ENCODE results near the gene CPA4. TPM values are rescaled to one million over a fixed set of nuclear protein-coding genes. Genes with fewer than 3 reads are reported as not detected.
"Not testable (repeated sequence)": the region's sequence is repeated elsewhere in the genome, so short reads cannot be mapped to it uniquely, and the experiment has no call there.

CPA4 gene
- polyA plus RNA-seq (ENCODE audit: insufficient read length): 0.55 TPM
- long read RNA-seq, donor 1: 0 reads
- long read RNA-seq, donor 2: 0 reads
- long read RNA-seq, donor 3: 0 reads
- long read RNA-seq, donor 4: 0 reads
- long read RNA-seq, donor 5: 0 reads
- long read RNA-seq, donor 6: 0 reads
- long read RNA-seq, donor 7: 0 reads
- long read RNA-seq, donor 8: 0 reads

- DNase-seq: no peak
Measured at GRCh38 chr7:130292682-130293257, at the start of gene CPA4. CPA4 (plus strand) TSS chr7:130293161; CDS start chr7:130293181, 20 bp downstream.

GRCh38 chr7:130243486-130243885 lies 49.5 kb upstream of the CPA4 start:
- DNase-seq: not testable (repeated sequence)

GRCh38 chr7:130246491-130246890 lies 46.5 kb upstream of the CPA4 start:
- DNase-seq: not testable (repeated sequence)

- DNase-seq: not testable (repeated sequence)
Measured at GRCh38 chr7:130248842-130249241, 44.1 kb upstream of the CPA4 start.

- not testable (repeated sequence) for DNase-seq
Measured at GRCh38 chr7:130249626-130250025, 43.3 kb upstream of the CPA4 start.

GRCh38 chr7:130254555-130254954 lies 38.4 kb upstream of the CPA4 start:
- no peak for DNase-seq

GRCh38 chr7:130256704-130257103 lies 36.3 kb upstream of the CPA4 start:
- no peak for DNase-seq

GRCh38 chr7:130258494-130259078 lies 34.4 kb upstream of the CPA4 start:
- no peak for DNase-seq

- no peak for DNase-seq
Measured at GRCh38 chr7:130262448-130262847, 30.5 kb upstream of the CPA4 start.

- no peak for DNase-seq
Measured at GRCh38 chr7:130263130-130263529, 29.8 kb upstream of the CPA4 start.

GRCh38 chr7:130266258-130266960 lies 26.6 kb upstream of the CPA4 start, which contains the start of gene CPA2:
CPA2 (plus strand) TSS chr7:130266863; CDS start chr7:130266882, 19 bp downstream.
- DNase-seq: no peak

GRCh38 chr7:130266961-130267321 lies 26.0 kb upstream of the CPA4 start:
- no peak for DNase-seq

GRCh38 chr7:130268463-130269317 lies 24.3 kb upstream of the CPA4 start:
- DNase-seq: no peak

- DNase-seq: no peak
Measured at GRCh38 chr7:130269318-130269694, 23.7 kb upstream of the CPA4 start.

GRCh38 chr7:130270947-130271800 lies 21.8 kb upstream of the CPA4 start:
- DNase-seq: no peak

- DNase-seq: no peak
Measured at GRCh38 chr7:130272381-130273080, 20.4 kb upstream of the CPA4 start.

- DNase-seq: peak; percentile 97
Measured at GRCh38 chr7:130273081-130273932, 19.7 kb upstream of the CPA4 start.

GRCh38 chr7:130273933-130274255 lies 19.1 kb upstream of the CPA4 start:
- DNase-seq: no peak

GRCh38 chr7:130274296-130274695 lies 18.7 kb upstream of the CPA4 start:
- no peak for DNase-seq
